GM18870 (cell line): ENCODE data around the gene PPFIA2.

Source experiments
- ATAC-seq: cut with Tn5 transposase; IDR thresholded peaks from one replicate; pipeline ENCODE4 v1.9.1; 2021; ENCODE audit warnings: moderate library complexity; ENCODE audit not compliant: unreplicated experiment

The PPFIA2 gene

DNA sequence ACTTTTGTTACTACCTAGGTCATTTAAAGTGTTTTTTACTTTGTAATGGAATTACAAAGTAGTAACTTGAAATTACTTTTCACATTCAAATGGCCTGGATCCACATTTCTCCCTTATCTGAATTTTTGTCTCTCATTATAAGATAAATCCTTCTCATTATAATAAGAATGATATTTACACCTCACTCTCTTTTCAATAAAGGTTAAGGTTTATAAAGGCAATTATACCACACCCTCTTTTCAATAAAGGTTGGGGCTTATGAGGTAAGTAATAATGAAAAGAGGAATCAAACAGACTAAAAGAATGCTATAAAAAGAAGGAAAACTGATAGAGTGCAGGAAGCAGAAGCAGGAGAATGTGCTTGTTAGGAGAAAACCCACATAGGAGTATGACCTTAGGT, 470.5 kb downstream of the PPFIA2 start:
- ATAC-seq = no peak

DNA sequence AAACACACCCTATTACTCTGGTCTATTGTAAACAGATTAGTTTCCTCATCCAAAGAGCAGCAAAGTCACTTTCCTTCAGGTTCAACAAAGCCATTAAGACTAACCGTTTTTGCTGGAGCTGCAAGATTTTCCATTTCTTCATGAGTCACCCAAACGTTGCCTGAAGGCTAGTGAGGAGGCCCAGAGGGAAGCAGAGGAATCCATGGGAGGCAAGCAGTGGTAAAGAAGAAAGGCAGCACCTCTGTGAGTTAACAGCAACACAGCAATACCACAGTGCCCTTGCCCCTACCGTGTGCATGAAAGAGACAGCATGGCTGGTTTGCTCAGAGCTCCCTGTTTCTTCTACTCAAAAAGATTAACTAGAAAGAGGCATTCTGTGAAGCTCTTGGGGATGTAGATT, 475.0 kb downstream of the PPFIA2 start:
- ATAC-seq = no peak

DNA sequence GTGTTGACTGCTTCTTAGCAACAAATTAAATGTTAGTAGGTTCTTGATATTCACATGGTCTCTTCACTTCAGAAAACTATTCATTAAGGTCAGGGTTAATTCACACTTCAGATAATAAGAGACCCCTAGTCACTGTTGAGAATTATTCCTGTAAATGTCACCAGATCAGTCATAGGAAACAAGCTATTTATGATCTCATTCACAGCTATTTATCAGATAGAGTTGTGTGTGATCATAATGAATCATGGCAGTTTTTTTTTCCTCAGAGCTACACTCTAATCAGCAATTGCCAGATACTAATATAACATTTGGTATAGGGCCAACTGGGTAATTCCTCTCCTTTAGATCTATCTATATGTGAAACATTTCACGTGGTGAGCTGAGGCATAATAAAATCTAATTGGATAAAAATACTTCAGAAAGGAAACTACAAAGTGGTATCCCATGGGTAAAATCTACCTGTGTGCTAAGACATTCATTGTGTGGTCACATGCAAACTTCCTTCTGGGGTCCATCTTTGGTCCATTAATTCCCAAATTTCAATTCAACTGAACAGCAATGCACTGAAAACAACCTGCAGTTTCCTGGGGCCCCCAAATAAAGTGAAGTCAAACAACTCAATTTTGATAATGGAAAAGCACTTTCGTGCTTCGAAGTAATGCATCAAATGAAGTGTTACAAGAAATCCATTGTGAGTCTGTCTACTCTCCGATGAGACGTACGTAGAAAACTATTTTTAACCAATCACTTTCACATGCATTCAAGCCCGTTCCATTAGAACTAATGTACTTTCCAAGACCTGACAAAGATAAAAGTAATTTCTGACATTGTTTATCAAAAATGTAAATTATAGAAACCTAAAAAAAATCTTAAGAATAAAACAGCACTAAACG, 484.3 kb downstream of the PPFIA2 start:
- no peak for ATAC-seq

DNA sequence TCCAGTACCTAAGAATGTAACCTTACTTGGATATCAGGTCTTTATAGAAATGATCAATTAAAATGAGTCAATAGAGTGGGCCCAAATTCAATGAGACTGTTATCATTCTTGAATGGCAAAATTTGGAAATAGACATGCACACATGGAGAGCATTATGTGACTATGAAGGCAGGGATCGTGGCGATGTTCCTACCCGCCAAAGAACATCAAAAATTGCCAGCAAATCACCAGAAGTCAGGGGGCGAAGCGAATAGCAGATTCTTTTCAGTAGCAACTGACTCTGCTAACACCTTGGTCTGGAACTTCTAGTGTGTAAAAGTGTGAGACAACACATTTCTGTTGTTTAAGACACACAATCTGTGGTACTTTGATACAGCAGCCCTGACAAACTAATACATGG, 488.8 kb downstream of the PPFIA2 start:
- no peak for ATAC-seq

DNA sequence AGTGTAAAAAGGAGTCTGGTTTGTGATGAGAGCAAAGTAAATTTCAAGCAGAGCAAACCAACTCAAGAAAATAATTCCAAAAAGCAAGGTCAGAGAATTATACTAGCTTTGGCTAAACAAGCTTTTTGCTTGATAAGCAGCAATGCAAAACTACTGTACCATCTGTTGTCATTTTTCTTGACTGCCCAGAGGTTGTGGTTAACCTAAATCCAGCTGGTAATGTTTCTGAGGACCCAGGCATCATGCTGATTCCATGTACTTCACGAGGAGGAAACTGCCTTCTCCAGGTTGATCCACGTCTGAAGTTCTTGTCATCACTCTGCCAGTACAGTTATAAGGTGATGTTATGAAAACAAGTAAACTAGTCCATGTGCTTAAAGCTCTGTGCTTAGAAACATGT, 496.1 kb downstream of the PPFIA2 start:
- no peak for ATAC-seq

DNA sequence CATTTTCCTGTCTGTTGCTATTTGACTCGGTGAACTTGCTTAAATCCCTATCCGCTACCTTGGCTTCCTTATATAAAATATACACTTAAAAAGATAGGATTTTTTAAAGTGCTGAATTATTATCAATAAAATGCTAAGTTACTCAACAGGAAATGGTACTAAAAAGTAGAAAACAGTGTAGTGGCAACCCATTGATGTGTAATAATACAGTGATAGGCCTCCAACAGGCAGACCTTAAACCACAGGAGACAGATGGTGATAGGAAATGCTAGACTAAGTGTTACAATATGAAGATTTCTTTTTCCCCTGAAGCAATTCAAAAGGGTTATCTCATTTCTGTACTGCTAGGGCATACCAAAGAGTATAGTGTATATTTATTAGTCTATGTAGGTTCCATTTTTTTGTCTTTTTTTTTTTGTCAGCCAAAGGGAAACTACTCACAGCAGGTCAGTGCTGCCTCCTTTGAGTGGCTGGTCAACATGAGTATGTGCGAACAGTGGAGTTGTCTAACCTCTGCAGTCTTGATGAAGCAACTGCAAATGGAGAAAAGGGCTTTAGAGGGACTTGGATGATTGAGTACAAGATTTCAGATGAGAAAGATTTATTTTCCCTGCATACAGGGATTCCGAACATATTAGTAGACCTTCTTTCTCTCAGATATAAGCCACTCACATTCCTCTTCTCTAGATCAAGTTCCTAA, 497.5 kb downstream of the PPFIA2 start:
- no peak for ATAC-seq

DNA sequence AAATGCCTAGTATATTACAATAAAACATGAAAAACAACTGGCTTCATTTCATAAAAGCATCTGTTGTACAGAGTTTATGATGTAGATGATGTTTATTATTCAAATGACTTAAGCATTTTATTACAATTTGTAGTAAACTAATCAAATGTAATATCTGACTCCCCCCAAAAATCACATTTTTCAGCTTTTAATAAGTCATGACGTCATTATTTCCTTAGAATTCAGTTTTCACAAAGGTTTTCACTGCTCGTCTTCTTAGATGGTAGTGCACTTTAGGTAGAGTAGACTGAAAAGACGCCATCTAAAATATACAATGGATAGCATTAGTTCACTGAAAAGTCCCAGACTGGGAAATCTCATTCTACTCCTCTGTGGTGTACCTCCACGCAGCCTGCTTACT, 499.8 kb downstream of the PPFIA2 start:
- ATAC-seq = no peak

DNA sequence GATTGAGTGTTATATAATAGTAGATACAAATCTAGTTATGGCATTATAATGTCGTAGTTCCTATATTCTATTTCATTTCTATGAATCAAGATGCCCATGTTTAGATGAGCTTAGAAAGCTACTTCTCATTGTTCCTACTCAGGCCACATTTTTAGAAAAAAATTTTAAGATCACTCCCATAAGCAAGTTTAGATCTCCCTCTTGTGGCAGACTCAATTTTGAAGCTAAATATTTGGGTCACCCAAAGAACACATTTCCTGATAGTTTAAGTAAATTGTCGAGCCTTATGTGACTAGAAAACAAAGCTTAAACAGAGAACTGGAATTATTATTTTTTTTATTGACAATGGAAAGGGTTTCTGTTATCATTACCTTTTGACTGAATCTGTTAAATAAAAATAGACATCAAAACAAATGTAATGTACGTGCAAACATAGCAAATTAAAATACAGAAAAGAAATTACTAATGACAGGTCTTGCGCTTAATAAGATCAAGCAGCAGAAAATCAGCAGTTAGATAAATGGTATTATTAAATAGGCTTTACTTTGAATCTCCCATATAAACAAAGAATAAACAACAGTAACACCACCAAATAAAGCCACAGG, 501.1 kb downstream of the PPFIA2 start:
- no peak for ATAC-seq

DNA sequence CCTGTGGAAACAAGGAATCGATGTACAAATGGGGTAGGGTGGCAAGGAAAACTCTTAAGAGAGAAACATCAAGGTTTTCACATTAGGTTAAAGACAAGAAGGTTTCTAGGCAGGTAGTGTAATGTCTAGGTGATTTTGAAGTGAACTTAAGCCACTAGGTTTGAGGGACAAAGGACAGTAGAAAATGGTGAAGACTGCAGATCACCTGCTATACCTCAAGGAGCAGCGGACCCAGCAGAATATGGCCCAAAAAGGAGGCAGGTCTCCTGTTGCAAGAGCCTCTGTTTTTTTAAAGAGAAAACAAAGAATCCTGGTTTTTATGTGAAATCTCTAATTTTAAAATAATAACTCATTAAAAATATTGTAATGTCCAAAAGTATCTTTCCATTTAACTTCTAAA, 503.2 kb downstream of the PPFIA2 start:
- no peak for ATAC-seq

DNA sequence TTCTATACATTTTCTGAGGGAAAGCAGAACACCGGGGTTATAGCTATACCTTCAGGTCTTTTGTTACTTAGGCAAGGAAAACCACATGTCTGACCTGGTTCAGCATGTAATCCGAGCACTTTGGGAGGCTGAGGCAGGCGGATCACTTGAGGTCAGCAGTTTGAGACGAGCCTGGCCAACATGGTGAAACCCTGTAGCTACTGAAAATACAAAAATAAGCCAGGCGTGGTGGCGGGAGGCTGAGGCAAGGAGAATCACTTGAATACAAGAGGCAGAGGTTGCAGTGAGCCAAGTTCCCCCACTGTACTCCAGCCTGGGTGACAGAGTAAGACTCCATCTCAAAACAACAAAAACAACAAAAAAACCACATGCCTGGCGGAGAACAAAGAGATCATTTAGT, 503.7 kb downstream of the PPFIA2 start:
- ATAC-seq = no peak

DNA sequence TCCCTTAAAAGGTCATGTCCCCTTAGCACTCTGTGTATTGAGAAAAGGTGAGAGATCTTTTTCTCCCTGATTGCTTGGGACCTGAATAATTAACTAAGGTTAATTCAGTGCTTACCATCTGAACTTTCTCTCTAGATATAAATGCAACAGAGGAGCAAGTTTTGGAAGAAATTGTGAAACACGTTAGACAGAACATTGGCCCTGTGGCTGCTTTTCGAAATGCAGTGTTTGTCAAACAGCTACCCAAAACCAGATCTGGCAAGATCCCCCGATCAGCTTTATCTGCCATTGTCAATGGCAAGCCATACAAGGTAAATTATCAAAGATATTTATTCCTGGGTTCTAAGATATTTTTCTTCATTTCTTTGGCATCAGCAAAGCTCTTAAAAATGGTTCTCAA, 505.8 kb downstream of the PPFIA2 start:
- ATAC-seq = no peak

DNA sequence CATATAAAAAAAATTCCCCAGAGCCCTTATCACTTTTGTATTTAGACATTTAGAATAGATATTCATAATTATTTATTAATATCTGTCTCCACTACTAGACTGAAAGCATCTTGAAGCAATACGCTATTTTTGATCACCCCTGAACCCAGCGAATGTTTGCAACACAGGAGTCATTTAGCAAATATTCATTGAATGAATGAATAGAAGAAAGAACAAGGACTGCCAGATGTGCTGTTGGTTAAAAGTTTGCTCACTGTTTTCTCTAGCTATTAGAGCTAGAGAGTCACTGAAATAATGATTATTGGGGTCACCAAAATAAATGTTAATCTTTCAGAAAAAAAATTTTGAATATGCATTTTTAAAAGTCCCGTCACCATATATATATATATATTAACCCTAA, 506.9 kb downstream of the PPFIA2 start:
- no peak for ATAC-seq

DNA sequence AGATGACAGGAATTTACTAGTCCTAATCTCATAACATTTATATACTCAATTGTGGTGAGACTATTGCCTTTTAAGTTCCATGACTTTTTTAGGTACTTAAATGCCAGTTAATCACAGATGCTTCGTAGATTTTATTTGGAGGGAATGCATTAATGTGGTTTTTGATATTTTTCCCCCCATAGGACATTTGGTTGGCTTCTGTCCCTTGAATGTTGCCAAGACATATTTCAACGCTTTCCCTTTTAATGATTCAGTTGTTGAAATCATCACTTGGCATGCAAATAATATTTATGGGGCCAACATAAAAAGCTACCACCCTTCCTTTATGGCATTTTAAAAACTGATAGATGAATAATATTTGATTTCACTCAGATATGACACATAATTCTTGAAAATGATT, 509.2 kb downstream of the PPFIA2 start:
- ATAC-seq = no peak

DNA sequence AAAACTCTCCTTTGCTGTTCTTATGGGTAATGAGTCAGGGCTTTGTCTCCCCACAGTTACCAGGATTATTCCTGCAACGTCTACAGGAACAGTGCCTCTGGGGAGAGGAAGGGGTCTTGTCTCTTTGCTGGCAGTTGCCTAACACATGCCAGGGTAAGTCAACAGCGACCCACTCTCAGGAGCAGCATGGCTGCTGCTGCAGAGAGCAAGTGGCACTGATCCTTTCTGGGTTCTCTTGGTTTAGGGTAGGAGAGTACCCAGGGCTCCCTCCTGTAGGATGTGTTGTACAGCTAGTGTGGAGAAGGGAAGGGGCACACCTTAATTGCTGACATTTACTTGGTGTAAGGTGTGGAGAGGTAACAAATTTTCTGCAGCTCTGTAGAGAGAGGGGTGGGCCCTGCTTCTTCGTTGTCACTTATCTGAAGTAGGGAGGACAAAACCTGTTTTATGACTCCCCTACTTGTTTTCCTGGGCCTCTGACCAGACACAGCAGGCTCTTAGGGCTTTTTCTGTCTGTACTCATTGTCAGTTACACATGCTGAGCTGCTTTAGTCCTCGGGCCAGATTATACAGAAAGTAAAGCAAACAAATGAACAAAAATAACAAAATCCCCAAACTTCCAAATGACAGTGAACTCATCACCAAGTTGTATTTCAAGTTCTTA, 513.1 kb downstream of the PPFIA2 start:
- ATAC-seq = no peak

DNA sequence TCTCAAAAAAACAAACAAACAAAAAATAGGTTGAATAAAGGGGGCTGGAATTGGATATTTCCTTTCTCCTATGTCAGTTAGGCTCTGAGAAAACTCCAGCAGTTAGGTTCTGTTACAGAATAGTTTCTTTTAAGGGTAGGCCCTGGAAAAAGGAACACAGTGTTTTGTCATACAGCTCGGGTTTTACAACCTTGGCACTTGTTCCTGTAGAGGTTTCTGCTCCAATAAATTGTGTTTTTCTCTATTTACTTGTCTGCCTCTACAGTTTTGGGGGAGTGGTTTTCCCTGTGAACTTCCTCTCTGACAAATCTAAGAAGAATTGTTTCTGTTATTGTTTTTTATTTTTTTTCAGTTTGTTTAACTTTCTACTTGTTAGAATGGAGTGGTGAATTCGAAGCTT, 513.7 kb downstream of the PPFIA2 start:
- no peak for ATAC-seq

DNA sequence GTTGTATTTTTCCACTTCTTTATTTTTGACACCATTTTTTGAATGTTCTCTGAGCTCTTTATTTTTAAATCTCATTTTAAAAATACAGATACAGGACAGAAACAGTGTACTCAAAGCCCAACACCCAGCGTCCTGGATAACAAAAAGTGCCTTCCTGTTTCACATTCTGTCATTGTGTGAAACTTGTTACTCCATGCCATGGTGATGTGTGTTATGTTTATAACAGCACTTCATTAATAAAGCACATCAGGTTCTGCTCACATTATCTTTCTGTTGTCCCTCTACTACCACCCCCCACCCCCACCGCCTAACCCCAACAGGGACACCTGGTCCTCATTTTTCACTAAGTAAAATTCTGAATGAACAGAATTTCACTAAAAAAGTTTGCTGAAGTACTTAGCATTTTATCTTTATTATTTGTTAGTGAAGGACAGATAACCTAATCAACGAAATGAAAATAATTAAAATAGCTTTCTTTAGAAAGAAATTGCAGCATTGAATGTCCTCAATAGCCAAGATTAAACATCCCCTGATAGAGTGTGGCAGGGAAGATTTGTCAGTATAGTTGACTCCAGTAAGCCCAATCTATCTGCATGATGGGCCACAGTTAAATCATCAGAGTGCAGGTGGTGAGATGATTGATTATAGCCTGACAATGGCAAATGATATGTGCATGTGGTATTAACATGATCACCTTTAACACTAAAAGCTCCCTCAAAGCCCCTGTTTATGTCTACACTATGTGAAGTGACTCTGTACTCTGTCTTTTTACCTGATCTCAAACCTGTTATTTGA, 527.4 kb downstream of the PPFIA2 start:
- ATAC-seq = no peak

DNA sequence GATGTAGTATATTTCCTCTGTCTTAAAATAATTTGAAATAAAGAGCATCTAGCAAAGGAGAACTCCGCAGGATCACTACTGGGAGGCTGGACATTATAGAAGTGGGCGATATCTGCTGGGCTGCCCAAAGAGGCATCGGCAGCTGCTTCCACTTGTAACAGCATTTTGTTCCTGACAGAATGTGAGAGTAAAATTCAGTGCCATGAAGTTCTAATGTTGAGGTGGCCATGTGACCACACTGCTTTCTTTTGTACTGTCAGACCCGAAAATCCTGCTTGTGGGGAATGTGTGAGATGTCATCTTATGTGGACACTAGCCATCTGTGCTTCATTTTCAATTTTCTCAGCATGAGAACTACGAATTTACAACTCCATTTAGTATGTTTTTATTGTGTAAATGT, 529.4 kb downstream of the PPFIA2 start:
- no peak for ATAC-seq

DNA sequence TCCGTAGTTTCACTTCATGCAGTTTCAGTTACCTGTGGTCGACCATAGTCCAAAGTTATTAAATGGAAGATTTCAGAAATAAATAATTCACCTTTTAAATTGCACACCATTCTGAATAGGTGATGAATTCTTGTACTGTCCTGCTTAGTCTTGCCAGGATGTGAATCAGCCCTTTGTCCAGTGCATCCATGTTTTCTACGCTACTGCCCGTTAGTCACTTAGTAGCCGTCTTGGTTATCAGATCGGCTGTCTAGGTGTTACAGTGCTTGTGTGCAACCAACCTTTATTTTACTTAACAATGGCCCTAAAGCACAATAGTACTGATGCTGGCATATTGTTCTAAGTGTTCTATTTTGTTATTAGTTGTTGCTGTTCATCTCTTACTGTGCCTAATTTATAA, 534.5 kb downstream of the PPFIA2 start:
- no peak for ATAC-seq

DNA sequence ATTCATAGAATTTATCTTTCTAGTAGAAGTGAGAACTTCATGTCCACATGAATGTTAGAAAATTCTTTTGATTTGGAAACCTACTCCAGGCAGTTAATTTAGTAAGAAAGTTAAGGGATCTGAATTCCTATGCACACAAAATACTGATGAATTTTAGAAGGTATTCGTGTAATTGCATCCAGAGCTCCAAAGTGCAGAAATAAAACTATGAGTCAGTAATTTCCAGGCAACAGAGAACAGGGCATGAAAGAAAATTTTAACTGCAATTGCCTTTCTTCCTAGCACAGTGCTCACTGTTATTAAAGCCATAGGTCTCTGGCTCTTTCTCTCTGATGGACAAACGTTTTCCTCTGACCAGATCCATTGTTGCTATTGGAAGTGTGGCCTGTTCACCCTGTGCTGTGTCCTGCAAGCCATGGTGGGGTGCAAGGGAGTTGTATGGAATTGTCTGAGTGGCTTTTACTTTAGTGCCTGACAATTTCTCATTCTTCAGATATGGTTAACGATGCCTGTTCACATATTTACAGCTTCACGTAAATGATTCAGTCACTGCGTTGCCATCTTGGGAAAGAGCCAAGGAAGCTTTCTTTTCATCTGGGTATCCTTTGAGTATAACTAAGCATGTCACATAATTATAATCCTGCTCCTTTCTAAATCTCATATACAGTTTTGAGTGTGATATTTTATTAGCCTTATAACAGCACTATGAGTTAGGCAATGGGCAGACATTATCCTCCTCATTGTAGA, 536.1 kb downstream of the PPFIA2 start:
- no peak for ATAC-seq

DNA sequence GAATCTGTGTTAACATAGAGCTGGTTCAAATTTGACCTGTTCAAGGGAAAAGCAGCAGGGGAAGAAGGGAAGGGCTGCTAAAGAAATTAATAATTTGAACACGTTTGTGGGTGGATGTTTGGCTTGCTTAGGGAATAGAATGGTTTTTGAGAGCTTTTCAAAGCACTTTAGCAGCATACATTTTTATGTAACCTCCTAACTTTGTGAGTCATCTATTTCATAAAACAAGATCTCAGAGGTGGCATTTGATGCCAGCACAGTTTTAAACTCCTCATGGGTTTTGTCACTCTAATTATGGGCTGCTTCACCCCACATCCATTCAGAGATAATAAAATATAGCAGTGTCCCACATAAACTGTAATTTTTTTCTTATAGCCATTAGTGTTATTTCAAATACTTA, 537.5 kb downstream of the PPFIA2 start:
- no peak for ATAC-seq
